ENCODE measurements around the gene OR7A10.

DNA sequence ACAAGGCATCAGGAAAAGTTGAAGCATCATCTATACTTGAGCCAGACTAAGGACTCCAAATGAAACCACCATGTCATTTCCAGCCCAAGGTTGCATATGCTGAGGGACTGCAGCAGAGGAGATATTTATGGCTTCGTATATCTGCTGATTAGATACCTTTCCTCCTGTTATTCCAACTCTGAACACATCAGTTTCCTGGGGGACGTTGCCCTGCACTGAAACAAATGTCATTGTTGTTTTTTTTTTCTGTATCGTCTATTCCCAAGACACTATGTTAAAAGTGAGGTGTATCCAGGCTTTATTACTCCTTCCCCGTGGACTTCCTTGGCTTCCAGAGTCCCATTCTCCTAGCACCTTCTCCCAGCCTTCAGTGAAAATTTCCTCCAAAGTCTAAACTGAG is 37.3 kb upstream of the OR7A10 start, which contains the start of gene OR7A17:
- TF ChIP-seq, protein P1, sequence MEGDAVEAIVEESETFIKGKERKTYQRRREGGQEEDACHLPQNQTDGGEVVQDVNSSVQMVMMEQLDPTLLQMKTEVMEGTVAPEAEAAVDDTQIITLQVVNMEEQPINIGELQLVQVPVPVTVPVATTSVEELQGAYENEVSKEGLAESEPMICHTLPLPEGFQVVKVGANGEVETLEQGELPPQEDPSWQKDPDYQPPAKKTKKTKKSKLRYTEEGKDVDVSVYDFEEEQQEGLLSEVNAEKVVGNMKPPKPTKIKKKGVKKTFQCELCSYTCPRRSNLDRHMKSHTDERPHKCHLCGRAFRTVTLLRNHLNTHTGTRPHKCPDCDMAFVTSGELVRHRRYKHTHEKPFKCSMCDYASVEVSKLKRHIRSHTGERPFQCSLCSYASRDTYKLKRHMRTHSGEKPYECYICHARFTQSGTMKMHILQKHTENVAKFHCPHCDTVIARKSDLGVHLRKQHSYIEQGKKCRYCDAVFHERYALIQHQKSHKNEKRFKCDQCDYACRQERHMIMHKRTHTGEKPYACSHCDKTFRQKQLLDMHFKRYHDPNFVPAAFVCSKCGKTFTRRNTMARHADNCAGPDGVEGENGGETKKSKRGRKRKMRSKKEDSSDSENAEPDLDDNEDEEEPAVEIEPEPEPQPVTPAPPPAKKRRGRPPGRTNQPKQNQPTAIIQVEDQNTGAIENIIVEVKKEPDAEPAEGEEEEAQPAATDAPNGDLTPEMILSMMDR (IDR thresholded peaks at IDR 0.05) = no peak
- TF ChIP-seq POLR2A (IDR thresholded peaks at IDR 0.05) = no peak
